ENCODE results near the gene NEDD9. TPM values are rescaled to one million over a fixed set of nuclear protein-coding genes. Genes with fewer than 3 reads are reported as not detected.

Gene NEDD9
- total and polyA plus RNA-seq, 4 donors: 7.5 to 16.8 (median 11.7) TPM

DNA sequence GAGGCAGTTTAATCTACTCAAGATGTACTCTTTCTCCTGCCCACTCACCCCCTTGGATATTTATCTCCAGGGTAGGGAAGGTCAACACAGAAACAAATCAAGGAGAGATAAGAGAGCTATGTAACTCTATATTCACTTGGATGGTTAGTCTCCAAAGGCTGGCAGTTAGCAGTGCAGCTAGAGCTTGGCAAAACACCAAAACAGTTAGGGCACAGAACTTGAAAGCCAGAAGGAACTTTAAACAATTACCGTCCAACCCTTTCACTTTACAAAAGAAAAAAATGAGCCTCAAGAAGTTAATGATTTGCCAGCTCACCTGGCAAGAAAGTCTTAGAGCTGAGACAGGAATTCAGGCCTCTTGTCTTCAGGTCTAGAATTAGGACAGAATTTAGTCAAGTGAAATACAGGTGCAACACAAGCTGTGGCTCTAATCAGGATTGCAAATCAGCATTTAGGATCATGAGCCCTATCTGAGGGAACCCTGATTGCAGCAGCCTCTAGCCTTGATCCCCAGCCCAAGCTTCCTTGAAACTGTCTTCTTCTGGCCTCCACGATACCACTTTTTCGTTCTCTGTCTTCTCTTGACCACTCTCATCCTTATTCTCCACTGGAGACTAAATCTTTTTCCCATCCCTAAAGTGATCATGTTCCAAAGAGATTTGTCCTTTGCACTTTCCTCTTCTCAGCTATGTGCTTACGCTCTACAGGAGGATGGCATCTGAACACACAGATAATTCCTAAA lies 14.9 kb downstream of the NEDD9 start:
- no peak for DNase-seq (ENCODE audit: low spot score)
- WGBS: 67% methylated on average over 4 of the region's 4 CpGs
- Histone ChIP-seq H3K4me3 (ENCODE audit: low read depth in 1 of 3, low read length in 3 of 3) (no peak overlapping the region), H3K27ac (ENCODE audit: low read depth in 1 of 2, low read length in 2 of 2) (peak overlapping the region in 1 of 2 donors; percentile 40), H3K27me3 (ENCODE audit: control insufficient read depth in 4 of 4, insufficient read depth in 4 of 4, low read length in 3 of 4) (no peaks in the 10 kb centered on the region), H3K9me3 (ENCODE audit: control insufficient read depth in 4 of 4, low read length in 3 of 4) (no peaks in the 10 kb centered on the region), H3K36me3 (ENCODE audit: control insufficient read depth in 4 of 4, insufficient read depth in 3 of 4, low read depth in 1 of 4, low read length in 3 of 4) (no peaks in the 10 kb centered on the region), H3K9ac (ENCODE audit: low read depth in 1 of 2, low read length in 2 of 2) (no peak overlapping the region), H3K4me1 (ENCODE audit: control insufficient read depth in 4 of 4, insufficient read depth in 4 of 4, low read length in 3 of 4) (peaks cover 0 to 25% (median 13%) of the 10 kb centered on the region in 4 donors)
- no peak for TF ChIP-seq SP1 (IDR thresholded peaks at IDR 0.05)
- TF ChIP-seq, protein P1, sequence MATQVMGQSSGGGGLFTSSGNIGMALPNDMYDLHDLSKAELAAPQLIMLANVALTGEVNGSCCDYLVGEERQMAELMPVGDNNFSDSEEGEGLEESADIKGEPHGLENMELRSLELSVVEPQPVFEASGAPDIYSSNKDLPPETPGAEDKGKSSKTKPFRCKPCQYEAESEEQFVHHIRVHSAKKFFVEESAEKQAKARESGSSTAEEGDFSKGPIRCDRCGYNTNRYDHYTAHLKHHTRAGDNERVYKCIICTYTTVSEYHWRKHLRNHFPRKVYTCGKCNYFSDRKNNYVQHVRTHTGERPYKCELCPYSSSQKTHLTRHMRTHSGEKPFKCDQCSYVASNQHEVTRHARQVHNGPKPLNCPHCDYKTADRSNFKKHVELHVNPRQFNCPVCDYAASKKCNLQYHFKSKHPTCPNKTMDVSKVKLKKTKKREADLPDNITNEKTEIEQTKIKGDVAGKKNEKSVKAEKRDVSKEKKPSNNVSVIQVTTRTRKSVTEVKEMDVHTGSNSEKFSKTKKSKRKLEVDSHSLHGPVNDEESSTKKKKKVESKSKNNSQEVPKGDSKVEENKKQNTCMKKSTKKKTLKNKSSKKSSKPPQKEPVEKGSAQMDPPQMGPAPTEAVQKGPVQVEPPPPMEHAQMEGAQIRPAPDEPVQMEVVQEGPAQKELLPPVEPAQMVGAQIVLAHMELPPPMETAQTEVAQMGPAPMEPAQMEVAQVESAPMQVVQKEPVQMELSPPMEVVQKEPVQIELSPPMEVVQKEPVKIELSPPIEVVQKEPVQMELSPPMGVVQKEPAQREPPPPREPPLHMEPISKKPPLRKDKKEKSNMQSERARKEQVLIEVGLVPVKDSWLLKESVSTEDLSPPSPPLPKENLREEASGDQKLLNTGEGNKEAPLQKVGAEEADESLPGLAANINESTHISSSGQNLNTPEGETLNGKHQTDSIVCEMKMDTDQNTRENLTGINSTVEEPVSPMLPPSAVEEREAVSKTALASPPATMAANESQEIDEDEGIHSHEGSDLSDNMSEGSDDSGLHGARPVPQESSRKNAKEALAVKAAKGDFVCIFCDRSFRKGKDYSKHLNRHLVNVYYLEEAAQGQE (IDR thresholded peaks at IDR 0.05): no peak
- TF ChIP-seq, protein P2, sequence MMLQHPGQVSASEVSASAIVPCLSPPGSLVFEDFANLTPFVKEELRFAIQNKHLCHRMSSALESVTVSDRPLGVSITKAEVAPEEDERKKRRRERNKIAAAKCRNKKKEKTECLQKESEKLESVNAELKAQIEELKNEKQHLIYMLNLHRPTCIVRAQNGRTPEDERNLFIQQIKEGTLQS (IDR thresholded peaks at IDR 0.05): no peak
- TF ChIP-seq HNF4G (IDR thresholded peaks at IDR 0.05): no peak
- no peak for TF ChIP-seq RAD21 (IDR thresholded peaks at IDR 0.05)
- no peak for TF ChIP-seq JUND (IDR thresholded peaks at IDR 0.05)

DNA sequence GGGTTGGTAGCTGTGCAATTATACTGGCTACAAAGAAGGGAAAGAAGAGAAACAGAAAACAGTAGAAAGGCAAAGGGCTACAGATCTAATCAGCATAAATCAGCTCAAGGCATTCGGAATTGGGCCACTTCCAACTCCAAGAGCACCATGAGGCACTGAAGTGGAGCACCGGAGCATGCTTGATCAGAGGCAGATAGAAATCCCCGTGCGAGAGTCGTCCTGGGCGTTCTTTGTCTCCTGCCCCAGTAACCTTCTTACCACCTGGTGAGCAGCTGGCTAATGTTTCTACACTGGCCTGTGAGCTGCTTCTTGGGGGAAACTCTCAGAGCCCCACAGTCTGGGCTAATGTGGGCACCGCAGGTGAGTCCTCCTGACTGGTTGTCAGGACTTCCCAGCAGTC lies 16.7 kb downstream of the NEDD9 start:
- no peak for DNase-seq (ENCODE audit: low spot score)
- Histone ChIP-seq H3K4me3 (ENCODE audit: low read depth in 1 of 3, low read length in 3 of 3) (no peak overlapping the region), H3K4me1 (ENCODE audit: control insufficient read depth in 4 of 4, insufficient read depth in 4 of 4, low read length in 3 of 4) (peaks cover 0 to 25% (median 11%) of the 10 kb centered on the region in 4 donors)

More for the DNA sequence above, 16.7 kb downstream of the NEDD9 start:
- WGBS: 78% methylated on average over 7 of the region's 7 CpGs
- H3K36me3 ChIP-seq (ENCODE audit: control insufficient read depth in 4 of 4, insufficient read depth in 3 of 4, low read depth in 1 of 4, low read length in 3 of 4): peaks cover 0 to 2% (median 0%) of the 10 kb centered on the region in 4 donors
- H3K27me3 ChIP-seq (ENCODE audit: control insufficient read depth in 4 of 4, insufficient read depth in 4 of 4, low read length in 3 of 4): no peaks in the 10 kb centered on the region
- no peaks in the 10 kb centered on the region for H3K9me3 ChIP-seq (ENCODE audit: control insufficient read depth in 4 of 4, low read length in 3 of 4)
- H3K27ac ChIP-seq (ENCODE audit: low read depth in 1 of 2, low read length in 2 of 2): no peak overlapping the region
- H3K9ac ChIP-seq (ENCODE audit: low read depth in 1 of 2, low read length in 2 of 2): no peak overlapping the region
- TF ChIP-seq NR2F2 (IDR thresholded peaks at IDR 0.05) (no peak), RAD21 (IDR thresholded peaks at IDR 0.05) (no peak), GABPA (IDR thresholded peaks at IDR 0.05 in 1 of 2, conservative IDR thresholded peaks at IDR 0.05 in 1 of 2) (no peak), YY1 (IDR thresholded peaks at IDR 0.05) (no peak), JUND (IDR thresholded peaks at IDR 0.05) (no peak), FOXA2 (IDR thresholded peaks at IDR 0.05) (no peak), FOXA1 (IDR thresholded peaks at IDR 0.05) (no peak)
- TF ChIP-seq, protein P3, sequence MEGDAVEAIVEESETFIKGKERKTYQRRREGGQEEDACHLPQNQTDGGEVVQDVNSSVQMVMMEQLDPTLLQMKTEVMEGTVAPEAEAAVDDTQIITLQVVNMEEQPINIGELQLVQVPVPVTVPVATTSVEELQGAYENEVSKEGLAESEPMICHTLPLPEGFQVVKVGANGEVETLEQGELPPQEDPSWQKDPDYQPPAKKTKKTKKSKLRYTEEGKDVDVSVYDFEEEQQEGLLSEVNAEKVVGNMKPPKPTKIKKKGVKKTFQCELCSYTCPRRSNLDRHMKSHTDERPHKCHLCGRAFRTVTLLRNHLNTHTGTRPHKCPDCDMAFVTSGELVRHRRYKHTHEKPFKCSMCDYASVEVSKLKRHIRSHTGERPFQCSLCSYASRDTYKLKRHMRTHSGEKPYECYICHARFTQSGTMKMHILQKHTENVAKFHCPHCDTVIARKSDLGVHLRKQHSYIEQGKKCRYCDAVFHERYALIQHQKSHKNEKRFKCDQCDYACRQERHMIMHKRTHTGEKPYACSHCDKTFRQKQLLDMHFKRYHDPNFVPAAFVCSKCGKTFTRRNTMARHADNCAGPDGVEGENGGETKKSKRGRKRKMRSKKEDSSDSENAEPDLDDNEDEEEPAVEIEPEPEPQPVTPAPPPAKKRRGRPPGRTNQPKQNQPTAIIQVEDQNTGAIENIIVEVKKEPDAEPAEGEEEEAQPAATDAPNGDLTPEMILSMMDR (IDR thresholded peaks at IDR 0.05; ENCODE audit: low read depth, low read length, missing input control): no peak
- TF ChIP-seq, protein P4, sequence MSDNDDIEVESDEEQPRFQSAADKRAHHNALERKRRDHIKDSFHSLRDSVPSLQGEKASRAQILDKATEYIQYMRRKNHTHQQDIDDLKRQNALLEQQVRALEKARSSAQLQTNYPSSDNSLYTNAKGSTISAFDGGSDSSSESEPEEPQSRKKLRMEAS (IDR thresholded peaks at IDR 0.05): no peak
- TF ChIP-seq, protein P5, sequence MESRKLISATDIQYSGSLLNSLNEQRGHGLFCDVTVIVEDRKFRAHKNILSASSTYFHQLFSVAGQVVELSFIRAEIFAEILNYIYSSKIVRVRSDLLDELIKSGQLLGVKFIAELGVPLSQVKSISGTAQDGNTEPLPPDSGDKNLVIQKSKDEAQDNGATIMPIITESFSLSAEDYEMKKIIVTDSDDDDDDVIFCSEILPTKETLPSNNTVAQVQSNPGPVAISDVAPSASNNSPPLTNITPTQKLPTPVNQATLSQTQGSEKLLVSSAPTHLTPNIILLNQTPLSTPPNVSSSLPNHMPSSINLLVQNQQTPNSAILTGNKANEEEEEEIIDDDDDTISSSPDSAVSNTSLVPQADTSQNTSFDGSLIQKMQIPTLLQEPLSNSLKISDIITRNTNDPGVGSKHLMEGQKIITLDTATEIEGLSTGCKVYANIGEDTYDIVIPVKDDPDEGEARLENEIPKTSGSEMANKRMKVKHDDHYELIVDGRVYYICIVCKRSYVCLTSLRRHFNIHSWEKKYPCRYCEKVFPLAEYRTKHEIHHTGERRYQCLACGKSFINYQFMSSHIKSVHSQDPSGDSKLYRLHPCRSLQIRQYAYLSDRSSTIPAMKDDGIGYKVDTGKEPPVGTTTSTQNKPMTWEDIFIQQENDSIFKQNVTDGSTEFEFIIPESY (IDR thresholded peaks at IDR 0.05): no peak
- TF ChIP-seq, protein P1 (IDR thresholded peaks at IDR 0.05): no peak

All from liver (tissue), 9 donors.